Naive thymus-derived CD4-positive, alpha-beta T cell (primary cell): ENCODE data around the gene NR1D2. TPM values are rescaled to one million over a fixed set of nuclear protein-coding genes. Genes with fewer than 3 reads are reported as not detected.

Experiments
- ATAC-seq: fragments of 150-1000 bp; cut with Tn5 transposase; 2 replicates; pipeline ENCODE4 v1.10.0; 2021; ENCODE audit warnings: mild to moderate bottlenecking, moderate library complexity
- CTCF ChIA-PET: fragments of 350-600 bp; sonication (Branson Sonifier 250); formaldehyde crosslinking; loops from one replicate; lab custom pipeline; 2021; ENCODE audit warnings: antibody characterized with exemption; lab: Charles Lee
- POLR2A ChIA-PET: fragments of 350-600 bp; sonication (Branson Sonifier 250); formaldehyde crosslinking; loops from one replicate; lab custom pipeline; 2021; ENCODE audit warnings: antibody characterized with exemption, inconsistent platforms; lab: Charles Lee
- DNase-seq, 9 donors: peaks; one replicate each; pipeline versions ENCODE4 v3.0.0 to v3.0.0-alpha.2; 2020 to 2022; ENCODE audit warnings: mixed read lengths in 1 of 9
- H3K27ac ChIP-seq: one replicate; pipeline ENCODE4 v1.7.0; 2013; ENCODE audit warnings: mild to moderate bottlenecking, low read depth, low read length, moderate library complexity
- H3K27me3 ChIP-seq, 2 donors: one replicate each; pipeline ENCODE4 v1.7.0; 2013; ENCODE audit warnings: low read length in 2 of 2, mild to moderate bottlenecking in 2 of 2, moderate library complexity in 2 of 2; ENCODE audit not compliant: control insufficient read depth in 2 of 2, insufficient read depth in 2 of 2
- H3K36me3 ChIP-seq, 3 experiments: 1 replicate in 2 of 3; 2 replicates in 1 of 3; pipeline ENCODE4 v1.7.0; 2013; ENCODE audit warnings: low read length in 3 of 3, mild to moderate bottlenecking in 3 of 3, moderate library complexity in 1 of 3; ENCODE audit not compliant: insufficient read depth in 3 of 3, control insufficient read depth in 2 of 3
- H3K4me1 ChIP-seq, 2 donors: one replicate each; pipeline ENCODE4 v1.7.0; 2013; ENCODE audit warnings: low read length in 2 of 2, mild to moderate bottlenecking in 2 of 2, moderate library complexity in 1 of 2; ENCODE audit not compliant: control insufficient read depth in 2 of 2, insufficient read depth in 2 of 2
- H3K4me3 ChIP-seq: 2 replicates; pipeline ENCODE4 v1.7.0; 2013; ENCODE audit warnings: mild to moderate bottlenecking, low read length
- H3K9me3 ChIP-seq, 3 experiments: 1 replicate in 2 of 3; 2 replicates in 1 of 3; pipeline ENCODE4 v1.7.0; 2013; ENCODE audit warnings: low read length in 3 of 3; ENCODE audit not compliant: control insufficient read depth in 2 of 3
- H3K27ac Mint-ChIP-seq, 9 donors: one replicate each; pipeline ENCODE4 v1.8.0; 2020 to 2022; ENCODE audit warnings: mixed read lengths in 9 of 9, mild to moderate bottlenecking in 8 of 9, moderate library complexity in 5 of 9, inconsistent platforms in 2 of 9
- H3K27me3 Mint-ChIP-seq, 5 donors: one replicate each; pipeline ENCODE4 v1.8.0; 2021 to 2022; ENCODE audit warnings: mixed read lengths in 5 of 5, mild to moderate bottlenecking in 1 of 5
- H3K36me3 Mint-ChIP-seq, 5 donors: one replicate each; pipeline ENCODE4 v1.8.0; 2020 to 2022; ENCODE audit warnings: mixed read lengths in 5 of 5, mild to moderate bottlenecking in 3 of 5, inconsistent platforms in 1 of 5
- H3K4me1 Mint-ChIP-seq, 7 donors: one replicate each; pipeline ENCODE4 v1.8.0; 2020 to 2022; ENCODE audit warnings: mixed read lengths in 7 of 7, mild to moderate bottlenecking in 3 of 7, inconsistent platforms in 1 of 7
- H3K4me3 Mint-ChIP-seq, 10 donors: one replicate each; pipeline ENCODE4 v1.8.0; 2020 to 2022; ENCODE audit warnings: mild to moderate bottlenecking in 10 of 10, mixed read lengths in 10 of 10, moderate library complexity in 6 of 10, inconsistent platforms in 2 of 10
- H3K9me3 Mint-ChIP-seq, 11 donors: one replicate each; pipeline ENCODE4 v1.8.0; 2020 to 2022; ENCODE audit warnings: mixed read lengths in 11 of 11, mild to moderate bottlenecking in 4 of 11, inconsistent platforms in 1 of 11, moderate library complexity in 1 of 11
- intact Hi-C, 2 donors: fragments of 100-400 bp; cut with micrococcal nuclease; formaldehyde crosslinking; loops; one replicate each; pipeline ENCODE4 v1.15.1; 2023
- polyA plus RNA-seq, 2 donors: library from polyadenylated mRNA; unstranded; fragments of 300-500 nt; fragmentation: Illumina TruSeq; gene quantifications; one replicate each; pipeline ENCODE4 v1.2.3, GENCODE V29; 2021
- total RNA-seq, 6 experiments: library from RNA in 5 of 6; stranded (reverse) in 5 of 6; gene quantifications; 1 replicate in 5 of 6; 2 replicates in 1 of 6; pipeline ENCODE4 v1.2.3 and lab custom pipeline; 2021 to 2026

NR1D2 gene
- total and polyA plus RNA-seq, 7 experiments from 2014 or later = 6.7 to 97.7 (median 53.0) TPM

GRCh38 chr3:23945663-23945912 is 502 bp downstream of the NR1D2 start:
- POLR2A ChIA-PET = interaction anchor here (5.6 kb wide), 1 partner anchor 28 kb away, joined by 67 read pairs; the partner anchor contains the start of genes NKIRAS1 and RPL15

GRCh38 chr3:23945913-23946687 is 1.0 kb downstream of the NR1D2 start:
- H3K27me3 ChIP-seq = no peaks in the 10 kb centered on the region
- no peaks in the 10 kb centered on the region for H3K9me3 Mint-ChIP-seq
- peaks cover 30 to 61% (median 47%) of the 10 kb centered on the region in 7 donors for H3K4me1 Mint-ChIP-seq
- H3K9me3 ChIP-seq = no peaks in the 10 kb centered on the region
- H3K4me1 ChIP-seq = peaks cover 28 to 31% of the 10 kb centered on the region in 2 donors
- peak; percentile 93 to 98 (median 97) for DNase-seq
- ChIA-PET CTCF (no interaction called here), POLR2A (interaction anchor here (0.6 to 5.6 kb wide), 4 partner anchors 12 to 29 kb away, joined by 3 to 67 read pairs (median 5); partner anchors contain the start of genes NKIRAS1 and RPL15)
- ATAC-seq = peak; percentile 89
- intact Hi-C loops = loop anchor here (1.0 to 10.0 kb wide), 10 partner anchors 15 to 1837 kb away; partner anchors contain the start of genes NGLY1 (in 2 of the 2), RPL15 (in 2 of the 2), UBE2E1 (in 2 of the 2) and UBE2E2 (in 2 of the 2)
- peak overlapping the region; percentile 81 for H3K27ac ChIP-seq
- peak overlapping the region; percentile 79 for H3K4me3 ChIP-seq
- H3K27ac Mint-ChIP-seq = peak overlapping the region; percentile 53 to 95 (median 90)
- peak overlapping the region; percentile 70 to 90 (median 87) for H3K4me3 Mint-ChIP-seq
- peaks cover 0 to 6% (median 5%) of the 10 kb centered on the region in 5 donors for H3K36me3 Mint-ChIP-seq
- H3K27me3 Mint-ChIP-seq = peaks cover 0 to 41% (median 0%) of the 10 kb centered on the region in 5 donors
- no peaks in the 10 kb centered on the region for H3K36me3 ChIP-seq

More at GRCh38 chr3:23945663-23945912, 502 bp downstream of the NR1D2 start:
- peak overlapping the region in 8 of 10 donors; percentile 54 to 89 (median 62) for H3K4me3 Mint-ChIP-seq
- peak overlapping the region; percentile 81 for H3K27ac ChIP-seq
- peaks cover 0 to 45% (median 0%) of the 10 kb centered on the region in 5 donors for H3K27me3 Mint-ChIP-seq
- H3K4me1 Mint-ChIP-seq = peaks cover 27 to 56% (median 42%) of the 10 kb centered on the region in 7 donors
- H3K36me3 ChIP-seq = no peaks in the 10 kb centered on the region
- peaks cover 24 to 31% of the 10 kb centered on the region in 2 donors for H3K4me1 ChIP-seq
- no peak overlapping the region for H3K4me3 ChIP-seq
- DNase-seq (no peak), ATAC-seq (no peak)
- H3K9me3 Mint-ChIP-seq = no peaks in the 10 kb centered on the region
- peak overlapping the region in 6 of 9 donors; percentile 41 to 90 (median 61) for H3K27ac Mint-ChIP-seq
- intact Hi-C loops = loop anchor here (1.0 to 10.0 kb wide), 9 partner anchors 28 to 1837 kb away; partner anchors contain the start of genes NGLY1 (in 2 of the 2), RPL15 (in 2 of the 2), UBE2E1 (in 2 of the 2) and UBE2E2 (in 2 of the 2)
- no peaks in the 10 kb centered on the region for H3K9me3 ChIP-seq
- no peaks in the 10 kb centered on the region for H3K27me3 ChIP-seq
- CTCF ChIA-PET = no interaction called here
- H3K36me3 Mint-ChIP-seq = peaks cover 0 to 6% (median 5%) of the 10 kb centered on the region in 5 donors

- H3K36me3 Mint-ChIP-seq = peaks cover 0 to 13% (median 5%) of the 10 kb centered on the region in 5 donors
Observed at GRCh38 chr3:23948761-23949160, 3.7 kb downstream of the NR1D2 start.

GRCh38 chr3:23949784-23950183 is 4.7 kb downstream of the NR1D2 start:
- no peaks in the 10 kb centered on the region for H3K9me3 ChIP-seq
- H3K36me3 ChIP-seq = peaks cover 0 to 5% (median 0%) of the 10 kb centered on the region in 3 experiments
- no peak overlapping the region for H3K4me3 ChIP-seq
- H3K27me3 ChIP-seq = no peaks in the 10 kb centered on the region
- no peak for ATAC-seq
- H3K27me3 Mint-ChIP-seq = peaks cover 0 to 8% (median 0%) of the 10 kb centered on the region in 5 donors
- peaks cover 31 to 39% of the 10 kb centered on the region in 2 donors for H3K4me1 ChIP-seq
- intact Hi-C loops = loop anchor here (1.0 to 10.0 kb wide), 4 partner anchors 33 to 1833 kb away; partner anchors contain the start of genes NGLY1 (in 1 of the 2), NKIRAS1 (in 1 of the 2), TOP2B (in 1 of the 2) and UBE2E2 (in 1 of the 2)
- peak overlapping the region; percentile 2 for H3K27ac ChIP-seq
- no peak for DNase-seq
- peaks cover 34 to 86% (median 69%) of the 10 kb centered on the region in 7 donors for H3K4me1 Mint-ChIP-seq
- H3K36me3 Mint-ChIP-seq = peaks cover 0 to 17% (median 6%) of the 10 kb centered on the region in 5 donors
- H3K9me3 Mint-ChIP-seq = no peaks in the 10 kb centered on the region
- peak overlapping the region in 8 of 9 donors; percentile 7 to 79 (median 54) for H3K27ac Mint-ChIP-seq
- POLR2A ChIA-PET = interaction anchor here (5.6 kb wide), 1 partner anchor 32 kb away, joined by 67 read pairs; the partner anchor contains the start of genes NKIRAS1 and RPL15
- peak overlapping the region; percentile 35 to 78 (median 72) for H3K4me3 Mint-ChIP-seq
- CTCF ChIA-PET = no interaction called here

More at GRCh38 chr3:23948761-23949160, 3.7 kb downstream of the NR1D2 start:
- ChIA-PET CTCF (no interaction called here), POLR2A (interaction anchor here (5.6 kb wide), 1 partner anchor 31 kb away, joined by 67 read pairs; the partner anchor contains the start of genes NKIRAS1 and RPL15)
- Histone ChIP-seq H3K9me3 (no peaks in the 10 kb centered on the region), H3K27me3 (no peaks in the 10 kb centered on the region), H3K36me3 (no peaks in the 10 kb centered on the region), H3K4me1 (peaks cover 31 to 39% of the 10 kb centered on the region in 2 donors), H3K27ac (no peak overlapping the region), H3K4me3 (no peak overlapping the region)
- H3K9me3 Mint-ChIP-seq = no peaks in the 10 kb centered on the region
- ATAC-seq (no peak), DNase-seq (no peak)
- H3K4me1 Mint-ChIP-seq = peaks cover 42 to 84% (median 68%) of the 10 kb centered on the region in 7 donors
- H3K27me3 Mint-ChIP-seq = peaks cover 0 to 17% (median 0%) of the 10 kb centered on the region in 5 donors
- intact Hi-C loops = loop anchor here (5.0 to 10.0 kb wide), 3 partner anchors 744 to 1834 kb away; partner anchors contain the start of genes NGLY1 (in 1 of the 2), TOP2B (in 1 of the 2) and UBE2E2 (in 1 of the 2)
- peak overlapping the region in 5 of 10 donors; percentile 70 to 90 (median 86) for H3K4me3 Mint-ChIP-seq
- no peak overlapping the region for H3K27ac Mint-ChIP-seq

GRCh38 chr3:23950293-23950692 is 5.2 kb downstream of the NR1D2 start:
- POLR2A ChIA-PET = interaction anchor here (5.6 kb wide), 1 partner anchor 33 kb away, joined by 67 read pairs; the partner anchor contains the start of genes NKIRAS1 and RPL15
- no peak for DNase-seq
- intact Hi-C loops = loop anchor here in 1 of 2 donors (1.0 kb wide), 1 partner anchor 34 kb away; the partner anchor contains the start of gene NKIRAS1

GRCh38 chr3:23952646-23953045 is 7.6 kb downstream of the NR1D2 start:
- Mint-ChIP-seq H3K27ac (peak overlapping the region in 2 of 9 donors; percentile 47 to 48), H3K36me3 (peaks cover 0 to 36% (median 8%) of the 10 kb centered on the region in 5 donors), H3K4me3 (peak overlapping the region in 3 of 10 donors; percentile 32 to 39 (median 37)), H3K4me1 (peaks cover 30 to 92% (median 78%) of the 10 kb centered on the region in 7 donors), H3K9me3 (no peaks in the 10 kb centered on the region), H3K27me3 (peaks cover 0 to 3% (median 0%) of the 10 kb centered on the region in 5 donors)
- no peaks in the 10 kb centered on the region for H3K27me3 ChIP-seq
- no peak overlapping the region for H3K4me3 ChIP-seq
- ChIA-PET POLR2A (interaction anchor here (2.2 kb wide), 1 partner anchor 36 kb away, joined by 8 read pairs; the partner anchor contains the start of genes NKIRAS1 and RPL15), CTCF (no interaction called here)
- H3K4me1 ChIP-seq = peaks cover 23 to 28% of the 10 kb centered on the region in 2 donors
- H3K36me3 ChIP-seq = peaks cover 0 to 10% (median 0%) of the 10 kb centered on the region in 3 experiments
- DNase-seq = no peak
- intact Hi-C loops = no loop called here
- no peak for ATAC-seq
- H3K9me3 ChIP-seq = no peaks in the 10 kb centered on the region
- H3K27ac ChIP-seq = no peak overlapping the region

More at GRCh38 chr3:23950293-23950692, 5.2 kb downstream of the NR1D2 start:
- peaks cover 34 to 91% (median 73%) of the 10 kb centered on the region in 7 donors for H3K4me1 Mint-ChIP-seq
- no peaks in the 10 kb centered on the region for H3K9me3 ChIP-seq
- CTCF ChIA-PET = interaction anchor here (0.6 kb wide), 1 partner anchor 25 kb away, joined by 3 read pairs; no protein-coding TSS in a partner anchor
- H3K27ac Mint-ChIP-seq = peak overlapping the region in 8 of 9 donors; percentile 7 to 79 (median 54)
- H3K4me3 ChIP-seq = no peak overlapping the region
- no peaks in the 10 kb centered on the region for H3K27me3 ChIP-seq
- peaks cover 0 to 22% (median 6%) of the 10 kb centered on the region in 5 donors for H3K36me3 Mint-ChIP-seq
- peaks cover 0 to 10% (median 0%) of the 10 kb centered on the region in 3 experiments for H3K36me3 ChIP-seq
- peaks cover 0 to 8% (median 0%) of the 10 kb centered on the region in 5 donors for H3K27me3 Mint-ChIP-seq
- H3K27ac ChIP-seq = peak overlapping the region; percentile 2
- H3K9me3 Mint-ChIP-seq = no peaks in the 10 kb centered on the region
- peaks cover 31 to 39% of the 10 kb centered on the region in 2 donors for H3K4me1 ChIP-seq
- H3K4me3 Mint-ChIP-seq = peak overlapping the region; percentile 35 to 78 (median 72)
- ATAC-seq = no peak
